Astrocyte (in vitro differentiated cells and primary cell): ENCODE results near the gene B3GALT6. TPM values are rescaled to one million over a fixed set of nuclear protein-coding genes. Genes with fewer than 3 reads are reported as not detected.
A peak's percentile ranks its signal among the peaks of the same experiment; 100 is the strongest.

Source experiments
- DNase-seq: peaks from one replicate; pipeline ENCODE4 v3.0.0-alpha.2; 2010; ENCODE audit warnings: low read depth
- FAIRE-seq: peaks from 2 replicates; lab custom pipeline; 2011; peaks lifted over from hg19 to GRCh38; lab: Jason Lieb, UNC
- H2AFZ ChIP-seq: 2 replicates; pipeline ENCODE4 v1.6.0; 2012; ENCODE audit warnings: low read depth, low read length, inconsistent platforms
- H3K27ac ChIP-seq: 2 replicates; pipeline ENCODE4 v1.5.1; 2011; ENCODE audit warnings: low read depth, low read length, inconsistent platforms
- H3K27me3 ChIP-seq: 2 replicates; pipeline ENCODE4 v1.6.0; 2011; ENCODE audit warnings: low read length, inconsistent platforms; ENCODE audit not compliant: insufficient read depth
- H3K36me3 ChIP-seq: 2 replicates; pipeline ENCODE4 v1.5.1; 2011; ENCODE audit warnings: low read length, inconsistent platforms; ENCODE audit not compliant: insufficient read depth
- H3K4me1 ChIP-seq: 2 replicates; pipeline ENCODE4 v1.5.1; 2011; ENCODE audit warnings: low read length, inconsistent platforms; ENCODE audit not compliant: insufficient read depth
- H3K4me2 ChIP-seq: 2 replicates; pipeline ENCODE4 v1.6.0; 2012; ENCODE audit warnings: low read length, inconsistent platforms
- H3K4me3 ChIP-seq: 2 replicates; pipeline ENCODE4 v1.5.1; 2011; ENCODE audit warnings: low read depth, mild to moderate bottlenecking, low read length, inconsistent platforms; ENCODE audit not compliant: insufficient read depth
- H3K79me2 ChIP-seq: 2 replicates; pipeline ENCODE4 v1.6.0; 2012; ENCODE audit warnings: mild to moderate bottlenecking, low read length, inconsistent platforms; ENCODE audit not compliant: insufficient read depth
- H3K9ac ChIP-seq: 2 replicates; pipeline ENCODE4 v1.6.0; 2012; ENCODE audit warnings: mild to moderate bottlenecking, low read length, inconsistent platforms
- H3K9me3 ChIP-seq: 2 replicates; pipeline ENCODE4 v1.5.1; 2012; ENCODE audit warnings: low read depth, mild to moderate bottlenecking, low read length, inconsistent platforms; ENCODE audit not compliant: insufficient read depth
- H4K20me1 ChIP-seq: 2 replicates; pipeline ENCODE4 v1.6.0; 2012; ENCODE audit warnings: low read length, inconsistent platforms; ENCODE audit not compliant: insufficient read depth
- H3K27ac Mint-ChIP-seq: one replicate; pipeline ENCODE4 v1.8.0; 2021; ENCODE audit warnings: mild to moderate bottlenecking, mixed read lengths; ENCODE audit not compliant: unreplicated experiment
- H3K27me3 Mint-ChIP-seq: one replicate; pipeline ENCODE4 v1.8.0; 2021; ENCODE audit warnings: low read depth, mixed read lengths; ENCODE audit not compliant: unreplicated experiment
- H3K36me3 Mint-ChIP-seq: one replicate; pipeline ENCODE4 v1.8.0; 2021; ENCODE audit warnings: low read depth, mixed read lengths; ENCODE audit not compliant: unreplicated experiment
- H3K4me1 Mint-ChIP-seq: one replicate; pipeline ENCODE4 v1.8.0; 2021; ENCODE audit warnings: low read depth, mixed read lengths; ENCODE audit not compliant: unreplicated experiment
- H3K4me3 Mint-ChIP-seq: one replicate; pipeline ENCODE4 v1.8.0; 2021; ENCODE audit warnings: mild to moderate bottlenecking, moderate library complexity, mixed read lengths; ENCODE audit not compliant: unreplicated experiment
- H3K9me3 Mint-ChIP-seq: one replicate; pipeline ENCODE4 v1.8.0; 2021; ENCODE audit warnings: mild to moderate bottlenecking, mixed read lengths; ENCODE audit not compliant: unreplicated experiment
- EZH2 ChIP-seq: IDR thresholded peaks from 2 replicates; pipeline ENCODE4 v1.6.1; 2012; ENCODE audit warnings: mild to moderate bottlenecking, low read length, inconsistent platforms; ENCODE audit not compliant: insufficient read depth
- total RNA-seq: library from RNA; stranded (reverse); gene quantifications from 2 replicates; pipeline ENCODE4 v1.2.1, GENCODE V29; 2021
- TF ChIP-seq, protein P1 (sequence below): IDR thresholded peaks from 2 replicates; pipeline ENCODE4 v1.5.1; 2011; ENCODE audit warnings: low read depth, mild to moderate bottlenecking, inconsistent platforms, low read length, moderate library complexity; ENCODE audit not compliant: insufficient read depth

The B3GALT6 gene
- total RNA-seq, 1 donor from 2014 or later: 22.4 TPM

- Mint-ChIP-seq H3K4me3 (no peak overlapping the region), H3K4me1 (no peaks in the 10 kb centered on the region), H3K36me3 (peaks cover 15% of the 10 kb centered on the region), H3K27me3 (no peaks in the 10 kb centered on the region), H3K27ac (no peak overlapping the region), H3K9me3 (no peaks in the 10 kb centered on the region)
- Histone ChIP-seq H2AFZ (no peak overlapping the region), H3K9me3 (no peaks in the 10 kb centered on the region), H3K9ac (no peak overlapping the region), H3K4me2 (no peak overlapping the region), H3K27ac (no peak overlapping the region), H3K27me3 (no peaks in the 10 kb centered on the region), H3K4me3 (no peak overlapping the region), H3K79me2 (peaks cover 42% of the 10 kb centered on the region), H3K4me1 (no peaks in the 10 kb centered on the region), H3K36me3 (peaks cover 6% of the 10 kb centered on the region), H4K20me1 (peaks cover 52% of the 10 kb centered on the region)
- DNase-seq (no peak), FAIRE-seq (no peak)
- TF ChIP-seq, protein P1, sequence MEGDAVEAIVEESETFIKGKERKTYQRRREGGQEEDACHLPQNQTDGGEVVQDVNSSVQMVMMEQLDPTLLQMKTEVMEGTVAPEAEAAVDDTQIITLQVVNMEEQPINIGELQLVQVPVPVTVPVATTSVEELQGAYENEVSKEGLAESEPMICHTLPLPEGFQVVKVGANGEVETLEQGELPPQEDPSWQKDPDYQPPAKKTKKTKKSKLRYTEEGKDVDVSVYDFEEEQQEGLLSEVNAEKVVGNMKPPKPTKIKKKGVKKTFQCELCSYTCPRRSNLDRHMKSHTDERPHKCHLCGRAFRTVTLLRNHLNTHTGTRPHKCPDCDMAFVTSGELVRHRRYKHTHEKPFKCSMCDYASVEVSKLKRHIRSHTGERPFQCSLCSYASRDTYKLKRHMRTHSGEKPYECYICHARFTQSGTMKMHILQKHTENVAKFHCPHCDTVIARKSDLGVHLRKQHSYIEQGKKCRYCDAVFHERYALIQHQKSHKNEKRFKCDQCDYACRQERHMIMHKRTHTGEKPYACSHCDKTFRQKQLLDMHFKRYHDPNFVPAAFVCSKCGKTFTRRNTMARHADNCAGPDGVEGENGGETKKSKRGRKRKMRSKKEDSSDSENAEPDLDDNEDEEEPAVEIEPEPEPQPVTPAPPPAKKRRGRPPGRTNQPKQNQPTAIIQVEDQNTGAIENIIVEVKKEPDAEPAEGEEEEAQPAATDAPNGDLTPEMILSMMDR: no peak
- no peak for TF ChIP-seq EZH2
These were observed 10.0 kb upstream of the B3GALT6 start for GRCh38 chr1:1221887-1222574.

DNA sequence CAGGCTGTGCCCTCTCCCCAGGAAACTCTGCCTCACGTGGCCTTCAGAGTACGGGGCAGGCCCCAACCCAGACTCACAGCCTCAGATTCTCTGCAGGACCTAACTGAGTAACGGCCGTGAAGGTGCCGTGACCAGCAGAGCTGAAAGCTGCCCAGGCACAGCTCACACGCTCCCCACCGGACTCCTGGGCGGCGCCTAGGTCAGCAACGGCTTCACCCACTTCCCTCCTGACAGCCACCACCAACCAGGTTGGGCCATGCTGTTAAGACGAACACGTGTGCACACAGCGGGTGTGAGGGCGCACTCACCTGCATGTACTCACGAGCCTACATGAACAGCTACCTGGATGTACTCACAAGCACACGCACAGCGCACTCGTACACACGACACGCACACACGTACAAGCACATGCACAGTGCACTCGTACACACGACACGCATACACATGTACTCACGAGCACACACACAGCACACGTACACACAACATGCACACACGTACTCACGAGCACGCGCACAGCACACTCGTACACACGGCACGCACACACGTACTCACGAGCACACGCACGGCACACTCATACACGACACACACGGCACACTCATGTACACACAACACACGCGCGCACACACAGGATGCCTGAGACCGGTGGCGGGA is 9.3 kb upstream of the B3GALT6 start:
- Histone ChIP-seq H3K4me1 (no peaks in the 10 kb centered on the region), H2AFZ (no peak overlapping the region), H3K4me3 (no peak overlapping the region), H4K20me1 (peaks cover 52% of the 10 kb centered on the region), H3K4me2 (no peak overlapping the region), H3K79me2 (peaks cover 47% of the 10 kb centered on the region), H3K27ac (no peak overlapping the region), H3K27me3 (no peaks in the 10 kb centered on the region), H3K36me3 (peaks cover 6% of the 10 kb centered on the region), H3K9ac (no peak overlapping the region), H3K9me3 (no peaks in the 10 kb centered on the region)
- H3K4me1 Mint-ChIP-seq: no peaks in the 10 kb centered on the region
- TF ChIP-seq, protein P1: no peak
- TF ChIP-seq EZH2: no peak
- H3K9me3 Mint-ChIP-seq: no peaks in the 10 kb centered on the region
- no peak overlapping the region for H3K27ac Mint-ChIP-seq
- H3K27me3 Mint-ChIP-seq: no peaks in the 10 kb centered on the region
- DNase-seq: no peak
- peaks cover 15% of the 10 kb centered on the region for H3K36me3 Mint-ChIP-seq
- no peak for FAIRE-seq
- peak overlapping the region; percentile 35 for H3K4me3 Mint-ChIP-seq

GRCh38 chr1:1223321-1223720 is 8.7 kb upstream of the B3GALT6 start:
- FAIRE-seq: no peak
- Histone ChIP-seq H3K27ac (no peak overlapping the region), H3K4me3 (no peak overlapping the region), H4K20me1 (peaks cover 52% of the 10 kb centered on the region), H3K4me1 (no peaks in the 10 kb centered on the region), H2AFZ (no peak overlapping the region), H3K79me2 (peaks cover 53% of the 10 kb centered on the region), H3K36me3 (peaks cover 5% of the 10 kb centered on the region), H3K9me3 (no peaks in the 10 kb centered on the region), H3K4me2 (no peak overlapping the region), H3K9ac (no peak overlapping the region), H3K27me3 (no peaks in the 10 kb centered on the region)
- Mint-ChIP-seq H3K27ac (no peak overlapping the region), H3K27me3 (no peaks in the 10 kb centered on the region), H3K4me3 (no peak overlapping the region), H3K4me1 (no peaks in the 10 kb centered on the region), H3K9me3 (no peaks in the 10 kb centered on the region), H3K36me3 (peaks cover 15% of the 10 kb centered on the region)
- TF ChIP-seq, protein P1: no peak
- TF ChIP-seq EZH2: no peak
- DNase-seq: no peak
